Upper lobe of left lung (tissue), 6 donors: ENCODE measurements around the gene CHST14. TPM values are rescaled to one million over a fixed set of nuclear protein-coding genes. Genes with fewer than 3 reads are reported as not detected.

ENCODE experiments used
- ATAC-seq, 2 donors: fragments of 200-7000 bp; cut with Tn5 transposase; one replicate each; pipeline ENCODE4 v1.9.1; 2022; ENCODE audit warnings: mild to moderate bottlenecking in 2 of 2, moderate library complexity in 2 of 2; ENCODE audit not compliant: low FRiP score in 2 of 2
- DNase-seq, 2 donors: peaks; one replicate each; pipeline ENCODE4 v3.0.0-alpha.2; 2019 to 2020
- H3K27ac ChIP-seq, 4 donors: fragments of 200-600 bp; sonication (generic); one replicate each; pipeline ENCODE4 v1.5.1; 2016 to 2019
- H3K27me3 ChIP-seq, 4 donors: fragments of 200-600 bp; sonication (generic); one replicate each; pipeline ENCODE4 v1.5.1; 2017 to 2019
- H3K36me3 ChIP-seq, 4 donors: fragments of 200-600 bp; sonication (generic); one replicate each; pipeline ENCODE4 v1.5.1; 2016 to 2019
- H3K4me1 ChIP-seq, 4 donors: fragments of 200-600 bp; sonication (generic); one replicate each; pipeline ENCODE4 v1.5.1; 2018 to 2019
- H3K4me3 ChIP-seq, 4 donors: fragments of 200-600 bp; sonication (generic); one replicate each; pipeline ENCODE4 v1.5.1; 2017 to 2019; ENCODE audit warnings: mild to moderate bottlenecking in 2 of 4, moderate library complexity in 1 of 4
- H3K9me3 ChIP-seq, 4 donors: fragments of 200-600 bp; sonication (generic); one replicate each; pipeline ENCODE4 v1.5.1; 2018 to 2019
- CTCF ChIP-seq, 6 experiments: fragments of 450-650 bp in 4 of 6; fragments of 200-600 bp in 2 of 6; sonication (generic) in 2 of 6; IDR thresholded peaks; one replicate each; pipeline ENCODE4 v1.5.1; 2016 to 2019; ENCODE audit warnings: antibody characterized with exemption in 6 of 6
- EP300 ChIP-seq, 4 donors: sonication (generic); formaldehyde crosslinking; IDR thresholded peaks; one replicate each; pipeline ENCODE4 v1.5.1; 2017; ENCODE audit warnings: antibody characterized with exemption in 4 of 4, control low read depth in 2 of 4
- POLR2A ChIP-seq, 4 donors: fragments of 450-650 bp; IDR thresholded peaks; one replicate each; pipeline ENCODE4 v1.5.1; 2016 to 2017; ENCODE audit warnings: antibody characterized with exemption in 4 of 4, mild to moderate bottlenecking in 2 of 4
- POLR2AphosphoS5 ChIP-seq, 2 donors: sonication (generic); formaldehyde crosslinking; IDR thresholded peaks; one replicate each; pipeline ENCODE4 v1.5.1; 2017; ENCODE audit warnings: antibody characterized with exemption in 2 of 2
- WGBS, 2 donors: methylation state at CpG; one replicate each; pipeline ENCODE4 v1.1.5; 2017 to 2018; 5-methylcytosine and 5-hydroxymethylcytosine counted together
- total RNA-seq, 6 donors: library from RNA; depleted of rRNA in 4 of 6; stranded (reverse); fragments of >200 nt in 4 of 6; gene quantifications; one replicate each; pipeline versions ENCODE4 v1.1.0 to v1.2.1, GENCODE V29; 2016 to 2021
- donor health status: DM: no; HTN: no; CAD: no; lungs with moderate emphysema.
- donor health status: DM: no; HTN: yes; CAD: no; lungs with severe emphysema.

Gene CHST14
- total RNA-seq, 6 donors from 2014 or later = 3.1 to 20.6 (median 14.6) TPM

GRCh38 chr15:40465939-40466338 lies 4.8 kb upstream of the CHST14 start:
- H3K4me3 ChIP-seq = no peak overlapping the region
- H3K36me3 ChIP-seq = peaks cover 0 to 55% (median 36%) of the 10 kb centered on the region in 4 donors
- TF ChIP-seq POLR2AphosphoS5 (IDR thresholded peaks at IDR 0.05) (no peak), POLR2A (IDR thresholded peaks at IDR 0.05) (no peak), CTCF (IDR thresholded peaks at IDR 0.05) (no peak), EP300 (IDR thresholded peaks at IDR 0.05) (no peak)
- no peaks in the 10 kb centered on the region for H3K9me3 ChIP-seq
- ATAC-seq (no peak), DNase-seq (no peak)
- WGBS, 2 donors = 100% methylated on average over 8 to 10 of the region's 10 CpGs
- H3K27ac ChIP-seq = peak overlapping the region in 2 of 4 donors; percentile 11 to 52
- H3K4me1 ChIP-seq = peaks cover 4 to 20% (median 11%) of the 10 kb centered on the region in 4 donors
- H3K27me3 ChIP-seq = no peaks in the 10 kb centered on the region

GRCh38 chr15:40466426-40467260 lies 4.1 kb upstream of the CHST14 start:
- peaks cover 0 to 53% (median 34%) of the 10 kb centered on the region in 4 donors for H3K36me3 ChIP-seq
- ATAC-seq (no peak), DNase-seq (peak in 1 of 2 donors; percentile 40)
- no peaks in the 10 kb centered on the region for H3K27me3 ChIP-seq
- no peak for TF ChIP-seq EP300 (IDR thresholded peaks at IDR 0.05)
- H3K4me1 ChIP-seq = peaks cover 4 to 23% (median 12%) of the 10 kb centered on the region in 4 donors
- peak overlapping the region in 1 of 4 donors; percentile 52 for H3K27ac ChIP-seq
- H3K9me3 ChIP-seq = no peaks in the 10 kb centered on the region
- whole genome bisulfite sequencing, 2 donors = 64 to 68% methylated on average over 7 of the region's 7 CpGs
- H3K4me3 ChIP-seq = no peak overlapping the region

- DNase-seq (no peak), ATAC-seq (no peak)
- peaks cover 0 to 47% (median 31%) of the 10 kb centered on the region in 4 donors for H3K36me3 ChIP-seq
- H3K9me3 ChIP-seq = no peaks in the 10 kb centered on the region
- peaks cover 10 to 29% (median 15%) of the 10 kb centered on the region in 4 donors for H3K4me1 ChIP-seq
- TF ChIP-seq POLR2A (IDR thresholded peaks at IDR 0.05) (no peak), POLR2AphosphoS5 (IDR thresholded peaks at IDR 0.05) (no peak), EP300 (IDR thresholded peaks at IDR 0.05) (no peak), CTCF (IDR thresholded peaks at IDR 0.05) (no peak)
- H3K27me3 ChIP-seq = no peaks in the 10 kb centered on the region
- H3K4me3 ChIP-seq = no peak overlapping the region
- H3K27ac ChIP-seq = no peak overlapping the region
These were observed 3.5 kb upstream of the CHST14 start for GRCh38 chr15:40467261-40467615.

GRCh38 chr15:40468898-40469331 lies 1.9 kb upstream of the CHST14 start:
- DNase-seq (no peak), ATAC-seq (no peak)
- WGBS, 2 donors = 71 to 78% methylated on average over 1 to 4 of the region's 4 CpGs
- no peaks in the 10 kb centered on the region for H3K9me3 ChIP-seq
- H3K36me3 ChIP-seq = peaks cover 0 to 30% (median 20%) of the 10 kb centered on the region in 4 donors
- H3K27me3 ChIP-seq = no peaks in the 10 kb centered on the region
- TF ChIP-seq CTCF (IDR thresholded peaks at IDR 0.05) (no peak), POLR2AphosphoS5 (IDR thresholded peaks at IDR 0.05) (no peak), POLR2A (IDR thresholded peaks at IDR 0.05) (no peak), EP300 (IDR thresholded peaks at IDR 0.05) (no peak)
- H3K4me3 ChIP-seq = no peak overlapping the region
- no peak overlapping the region for H3K27ac ChIP-seq
- H3K4me1 ChIP-seq = peaks cover 12 to 31% (median 15%) of the 10 kb centered on the region in 4 donors

DNA sequence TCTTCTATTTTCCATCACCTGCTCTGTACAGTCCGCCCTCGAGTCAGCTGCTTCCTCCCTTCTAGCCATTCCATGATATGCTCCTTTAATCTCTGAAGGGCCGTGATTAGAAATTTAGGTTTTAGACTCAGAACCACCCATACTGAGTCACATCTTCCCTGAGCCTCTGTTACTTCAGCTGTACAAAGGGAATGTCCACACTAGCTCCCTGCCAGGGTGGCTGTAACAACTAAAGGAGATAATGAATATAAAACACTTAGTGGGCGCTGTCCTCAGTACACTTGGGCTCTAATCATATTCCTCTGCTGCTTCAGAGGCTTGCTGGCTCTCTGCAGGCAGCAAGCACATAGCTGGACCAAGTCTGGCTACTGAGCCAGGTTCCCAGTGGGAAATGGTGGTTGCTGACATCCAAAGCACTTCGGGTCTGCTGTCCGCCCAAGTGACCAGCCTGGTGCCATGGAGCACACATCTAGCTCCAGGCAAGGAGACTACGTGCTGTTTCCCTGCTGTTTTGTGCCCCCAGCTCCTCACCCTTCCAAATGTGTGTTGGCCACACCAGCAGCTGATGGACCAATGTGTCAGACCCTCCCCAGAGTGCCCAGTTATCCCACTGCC lies 901 bp upstream of the CHST14 start:
- TF ChIP-seq POLR2A (IDR thresholded peaks at IDR 0.05) (no peak), POLR2AphosphoS5 (IDR thresholded peaks at IDR 0.05) (no peak), EP300 (IDR thresholded peaks at IDR 0.05) (no peak), CTCF (IDR thresholded peaks at IDR 0.05) (no peak)
- Histone ChIP-seq H3K9me3 (no peaks in the 10 kb centered on the region), H3K27ac (peak overlapping the region; percentile 86 to 93 (median 90)), H3K36me3 (peaks cover 0 to 20% (median 12%) of the 10 kb centered on the region in 4 donors), H3K4me3 (peak overlapping the region in 3 of 4 donors; percentile 75 to 94 (median 80)), H3K27me3 (no peaks in the 10 kb centered on the region), H3K4me1 (peaks cover 12 to 31% (median 15%) of the 10 kb centered on the region in 4 donors)
- ATAC-seq (peak in 1 of 2 donors; percentile 1), DNase-seq (no peak)
- 89% methylated on average over 4 to 7 of the region's 7 CpGs for WGBS, 2 donors
